ENCODE data around the gene RAPGEF2.

GRCh38 chr4:159292137-159292896, 189.4 kb downstream of the RAPGEF2 start:
- no peak for TF ChIP-seq CTCF (IDR thresholded peaks at IDR 0.05 in 8 of 11, conservative IDR thresholded peaks at IDR 0.05 in 3 of 11)
- TF ChIP-seq POLR2A (IDR thresholded peaks at IDR 0.05), result no peak

All from spleen (tissue), 7 donors.